Uterus (tissue), 4 donors: ENCODE data around the gene KBTBD8. TPM values are rescaled to one million over a fixed set of nuclear protein-coding genes. Genes with fewer than 3 reads are reported as not detected.

Source experiments
- DNase-seq, 2 donors: peaks; one replicate each; pipeline ENCODE4 v3.0.0-alpha.2; 2019 to 2020
- H3K27ac ChIP-seq, 2 donors: fragments of 200-600 bp; sonication (generic); 1 replicate in 1 of 2; 2 replicates in 1 of 2; pipeline ENCODE4 v1.5.1; 2016 to 2018
- H3K27me3 ChIP-seq, 2 donors: fragments of 200-600 bp; sonication (generic); one replicate each; pipeline ENCODE4 v1.5.1; 2018 to 2019; ENCODE audit warnings: control low read depth in 1 of 2
- H3K36me3 ChIP-seq, 2 donors: fragments of 200-600 bp; sonication (generic); one replicate each; pipeline ENCODE4 v1.5.1; 2019; ENCODE audit warnings: control low read depth in 1 of 2
- H3K4me1 ChIP-seq, 2 donors: fragments of 200-600 bp; sonication (generic); one replicate each; pipeline ENCODE4 v1.5.1; 2018 to 2019; ENCODE audit warnings: control low read depth in 1 of 2
- H3K4me3 ChIP-seq, 2 donors: fragments of 200-600 bp; sonication (generic); 1 replicate in 1 of 2; 2 replicates in 1 of 2; pipeline ENCODE4 v1.5.1; 2018 to 2019; ENCODE audit warnings: mild to moderate bottlenecking in 1 of 2
- H3K9me3 ChIP-seq, 2 donors: fragments of 200-600 bp; sonication (generic); one replicate each; pipeline ENCODE4 v1.5.1; 2019; ENCODE audit warnings: control low read depth in 1 of 2
- CTCF ChIP-seq, 4 experiments: fragments of 200-600 bp in 2 of 4; fragments of 450-650 bp in 2 of 4; sonication (generic) in 2 of 4; IDR thresholded peaks; one replicate each; pipeline ENCODE4 v1.5.1; 2016 to 2019; ENCODE audit warnings: antibody characterized with exemption in 4 of 4, mild to moderate bottlenecking in 2 of 4, moderate library complexity in 1 of 4
- POLR2A ChIP-seq, 2 donors: fragments of 450-650 bp; IDR thresholded peaks; one replicate each; pipeline ENCODE4 v1.6.1; 2016; ENCODE audit warnings: antibody characterized with exemption in 2 of 2, mild to moderate bottlenecking in 1 of 2, moderate library complexity in 1 of 2
- intact Hi-C: fragments of 100-400 bp; cut with DNase I; formaldehyde crosslinking; loops from one replicate; pipeline ENCODE4 v1.15.1; 2023; ENCODE audit warnings: low total_unique reads
- total RNA-seq, 4 donors: library from RNA; depleted of rRNA in 3 of 4; stranded (reverse); fragments of >200 nt in 3 of 4; gene quantifications; one replicate each; pipeline versions ENCODE4 v1.1.0 to v1.2.4, GENCODE V29; 2014 to 2023
- donor health status: DM: yes; HTN: yes; CAD: no.

Gene KBTBD8
- total RNA-seq, 4 donors from 2014 or later: 0.98 to 2.6 TPM; not detected in 2

GRCh38 chr3:66989241-66989640 lies 8.9 kb upstream of the KBTBD8 start:
- intact Hi-C loops: no loop called here
- DNase-seq: no peak

DNA sequence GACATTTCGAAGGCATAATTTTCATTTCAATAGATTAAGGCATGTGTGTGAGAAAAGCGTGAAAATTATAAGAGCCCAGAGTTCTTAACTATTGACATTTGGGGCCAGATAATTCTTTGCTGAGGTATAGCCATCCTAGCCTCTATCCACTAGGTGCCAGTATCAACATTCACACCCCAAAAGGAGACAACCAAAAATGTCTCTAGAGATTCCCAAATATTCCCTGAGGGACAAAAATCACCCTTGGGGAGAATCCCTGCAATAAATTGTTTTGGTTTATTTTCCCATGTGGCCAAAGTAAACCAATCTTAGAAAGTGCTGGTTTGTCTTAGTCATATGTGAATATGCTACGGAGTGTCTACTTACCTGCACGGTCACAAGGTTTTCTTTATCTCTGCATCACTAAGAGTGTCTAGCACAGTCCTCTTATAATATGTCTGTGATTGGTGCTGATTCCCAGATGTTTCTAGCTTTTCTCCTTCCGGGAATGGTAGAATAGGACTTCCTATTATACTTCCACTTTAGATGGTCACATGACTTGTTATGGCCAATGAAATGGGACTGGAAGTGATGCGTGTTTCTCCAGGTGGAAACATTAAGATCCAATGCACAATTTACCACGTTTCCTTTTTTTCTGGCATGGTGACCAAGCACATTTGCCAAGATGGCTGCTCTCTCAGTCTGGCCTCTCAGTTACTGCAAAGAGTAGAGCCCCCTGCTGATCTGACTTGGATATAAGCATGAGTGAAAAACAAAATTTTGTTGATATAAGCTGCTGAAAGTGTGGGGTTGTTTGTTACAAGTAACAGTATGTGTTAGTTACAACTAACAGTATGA lies 8.0 kb upstream of the KBTBD8 start:
- intact Hi-C loops: no loop called here
- TF ChIP-seq POLR2A (IDR thresholded peaks at IDR 0.05) (no peak), CTCF (IDR thresholded peaks at IDR 0.05) (no peak)
- Histone ChIP-seq H3K27ac (no peak overlapping the region), H3K4me3 (no peak overlapping the region), H3K27me3 (no peaks in the 10 kb centered on the region), H3K4me1 (no peaks in the 10 kb centered on the region), H3K9me3 (no peaks in the 10 kb centered on the region), H3K36me3 (no peaks in the 10 kb centered on the region)
- DNase-seq: no peak

More at GRCh38 chr3:66989241-66989640, 8.9 kb upstream of the KBTBD8 start:
- Histone ChIP-seq H3K27ac (no peak overlapping the region), H3K4me1 (no peaks in the 10 kb centered on the region), H3K9me3 (no peaks in the 10 kb centered on the region), H3K4me3 (no peak overlapping the region), H3K36me3 (no peaks in the 10 kb centered on the region), H3K27me3 (no peaks in the 10 kb centered on the region)
- TF ChIP-seq CTCF (IDR thresholded peaks at IDR 0.05): no peak
- no peak for TF ChIP-seq POLR2A (IDR thresholded peaks at IDR 0.05)

DNA sequence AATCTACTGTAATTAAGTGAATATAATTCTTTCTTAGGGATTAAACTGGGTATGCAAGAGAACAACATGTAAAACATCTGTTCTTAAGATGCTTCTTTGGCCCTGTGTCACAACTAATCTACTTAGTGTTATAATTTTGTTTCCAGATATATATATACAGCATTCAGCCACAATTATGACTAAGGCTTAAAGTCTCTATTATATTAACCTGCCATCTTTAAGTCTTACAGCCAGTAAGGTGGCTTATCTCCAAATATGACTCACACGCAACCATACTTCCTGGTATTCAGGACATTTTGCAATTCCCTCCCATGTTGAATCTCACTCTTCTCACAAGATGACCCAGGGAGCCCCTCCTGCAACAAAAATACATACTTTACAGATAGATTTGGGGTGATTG lies 6.6 kb upstream of the KBTBD8 start:
- Histone ChIP-seq H3K27ac (no peak overlapping the region), H3K27me3 (peaks cover 0 to 4% of the 10 kb centered on the region in 2 donors), H3K9me3 (no peaks in the 10 kb centered on the region), H3K36me3 (no peaks in the 10 kb centered on the region), H3K4me1 (no peaks in the 10 kb centered on the region), H3K4me3 (no peak overlapping the region)
- no peak for TF ChIP-seq POLR2A (IDR thresholded peaks at IDR 0.05)
- TF ChIP-seq CTCF (IDR thresholded peaks at IDR 0.05): no peak
- intact Hi-C loops: no loop called here
- DNase-seq: no peak

DNA sequence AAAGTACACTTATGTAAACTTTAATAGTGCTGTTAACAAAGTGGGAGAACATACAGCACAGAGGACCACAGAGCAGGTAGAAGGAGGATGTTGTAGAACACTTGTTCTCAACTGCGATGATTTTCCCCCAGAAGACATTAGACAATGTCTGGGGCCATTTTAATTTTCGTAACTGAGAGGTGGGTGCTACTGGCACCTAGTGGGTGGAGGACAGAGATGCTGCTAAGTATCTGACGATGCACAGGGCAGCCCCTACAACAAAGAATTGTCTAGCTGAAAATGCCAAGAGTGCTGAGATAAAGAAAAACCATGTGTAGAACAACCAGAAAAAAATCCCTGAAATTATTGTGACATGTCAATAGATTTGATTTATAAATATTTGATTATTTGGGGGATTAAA lies 5.0 kb upstream of the KBTBD8 start:
- Histone ChIP-seq H3K9me3 (no peaks in the 10 kb centered on the region), H3K27me3 (peaks cover 0 to 6% of the 10 kb centered on the region in 2 donors), H3K36me3 (no peaks in the 10 kb centered on the region), H3K4me3 (no peak overlapping the region), H3K4me1 (no peaks in the 10 kb centered on the region), H3K27ac (no peak overlapping the region)
- no peak for DNase-seq
- TF ChIP-seq CTCF (IDR thresholded peaks at IDR 0.05) (no peak), POLR2A (IDR thresholded peaks at IDR 0.05) (no peak)
- intact Hi-C loops: no loop called here

- H3K27me3 ChIP-seq: peaks cover 0 to 6% of the 10 kb centered on the region in 2 donors
- H3K9me3 ChIP-seq: no peaks in the 10 kb centered on the region
- DNase-seq: no peak
- no peak overlapping the region for H3K27ac ChIP-seq
- H3K36me3 ChIP-seq: no peaks in the 10 kb centered on the region
- no peak overlapping the region for H3K4me3 ChIP-seq
- TF ChIP-seq CTCF (IDR thresholded peaks at IDR 0.05) (no peak), POLR2A (IDR thresholded peaks at IDR 0.05) (no peak)
- intact Hi-C loops: no loop called here
- no peaks in the 10 kb centered on the region for H3K4me1 ChIP-seq
These were observed 3.5 kb upstream of the KBTBD8 start for GRCh38 chr3:66994588-66994987.
